ENCODE measurements around the gene ARHGEF19.

DNA sequence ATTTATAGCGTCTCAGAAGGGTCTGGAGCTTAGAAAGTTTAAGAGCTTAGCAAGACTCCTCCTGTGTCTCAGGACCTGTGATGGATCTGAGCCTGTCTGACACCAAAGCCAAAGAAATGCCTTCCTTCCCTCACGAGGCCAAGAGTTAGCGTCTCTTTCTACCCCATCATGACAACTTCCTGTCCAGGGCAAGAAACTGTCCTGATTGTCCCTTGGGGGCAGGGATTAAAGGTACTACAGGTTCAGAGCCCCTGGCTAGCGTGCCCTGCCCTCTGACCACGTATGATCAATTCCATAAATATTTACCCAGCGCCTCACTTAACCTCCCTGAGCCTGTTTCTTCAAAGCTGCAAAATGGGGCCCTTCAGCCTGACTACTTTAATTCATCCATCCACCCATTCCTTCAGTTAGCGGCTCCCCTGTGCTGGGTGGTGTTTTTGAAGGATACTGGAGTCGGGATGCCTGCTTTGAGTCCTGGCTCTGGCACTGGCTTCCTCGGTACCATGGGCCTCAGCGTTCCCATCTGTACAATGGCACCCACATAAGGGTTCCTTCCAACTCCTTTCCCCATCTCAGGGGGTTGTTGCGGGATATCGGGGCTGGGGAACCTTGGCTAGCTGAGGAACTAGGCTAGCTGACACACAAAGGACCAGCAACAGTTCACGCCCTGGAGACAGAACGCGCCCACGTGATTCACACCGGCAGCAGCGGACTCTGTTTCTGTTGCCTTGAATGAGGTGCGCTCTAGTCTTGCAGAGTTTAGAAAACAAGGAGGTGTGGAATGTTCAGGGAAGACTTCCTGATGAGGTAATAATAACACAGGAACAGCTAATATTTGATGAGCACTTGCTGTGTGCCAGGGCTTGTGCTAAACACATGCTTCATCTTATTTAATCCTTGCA lies 33.6 kb downstream of the ARHGEF19 start:
- TF ChIP-seq CTCF (IDR thresholded peaks at IDR 0.05; ENCODE audit: insufficient read depth, low read depth, low read length) (no peak), EZH2 (IDR thresholded peaks at IDR 0.05; ENCODE audit: insufficient read depth, low read length) (no peak)
